ENCODE data around the gene ACP4.

DNA sequence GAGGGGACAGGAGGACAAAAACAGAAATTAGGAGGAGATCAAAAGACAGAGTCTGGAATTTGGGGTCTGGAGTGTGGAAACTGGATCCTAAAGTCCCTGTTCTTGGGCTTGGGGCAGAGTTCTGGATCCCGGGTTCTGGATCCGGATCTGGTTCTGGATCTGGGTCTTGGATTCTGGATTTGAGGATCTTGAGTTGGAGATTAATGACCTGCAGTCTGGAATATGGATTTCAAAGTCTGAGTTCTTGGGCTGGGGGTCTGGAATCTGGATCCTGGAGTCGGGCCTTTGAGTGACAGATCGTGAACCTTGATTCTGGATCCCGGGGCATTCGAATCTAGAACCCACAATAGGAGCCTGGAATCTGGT is 43.6 kb downstream of the ACP4 start:
- TF ChIP-seq, protein P1, sequence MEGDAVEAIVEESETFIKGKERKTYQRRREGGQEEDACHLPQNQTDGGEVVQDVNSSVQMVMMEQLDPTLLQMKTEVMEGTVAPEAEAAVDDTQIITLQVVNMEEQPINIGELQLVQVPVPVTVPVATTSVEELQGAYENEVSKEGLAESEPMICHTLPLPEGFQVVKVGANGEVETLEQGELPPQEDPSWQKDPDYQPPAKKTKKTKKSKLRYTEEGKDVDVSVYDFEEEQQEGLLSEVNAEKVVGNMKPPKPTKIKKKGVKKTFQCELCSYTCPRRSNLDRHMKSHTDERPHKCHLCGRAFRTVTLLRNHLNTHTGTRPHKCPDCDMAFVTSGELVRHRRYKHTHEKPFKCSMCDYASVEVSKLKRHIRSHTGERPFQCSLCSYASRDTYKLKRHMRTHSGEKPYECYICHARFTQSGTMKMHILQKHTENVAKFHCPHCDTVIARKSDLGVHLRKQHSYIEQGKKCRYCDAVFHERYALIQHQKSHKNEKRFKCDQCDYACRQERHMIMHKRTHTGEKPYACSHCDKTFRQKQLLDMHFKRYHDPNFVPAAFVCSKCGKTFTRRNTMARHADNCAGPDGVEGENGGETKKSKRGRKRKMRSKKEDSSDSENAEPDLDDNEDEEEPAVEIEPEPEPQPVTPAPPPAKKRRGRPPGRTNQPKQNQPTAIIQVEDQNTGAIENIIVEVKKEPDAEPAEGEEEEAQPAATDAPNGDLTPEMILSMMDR (IDR thresholded peaks at IDR 0.05; ENCODE audit: poor library complexity), result no peak
- no peak for TF ChIP-seq EZH2phosphoT487 (IDR thresholded peaks at IDR 0.05; ENCODE audit: low read depth, severe bottlenecking, unreplicated experiment)

Measured in hepatocyte (in vitro differentiated cells).